GM12874 (cell line): Measurements from ENCODE around the gene NKG7.

Experiments used
- CTCF ChIP-seq: IDR thresholded peaks from 2 replicates; pipeline ENCODE4 v1.5.1; 2011; ENCODE audit warnings: low read depth, mild to moderate bottlenecking, control low read depth, low read length, moderate library complexity; ENCODE audit not compliant: insufficient read depth

The NKG7 gene

GRCh38 chr19:51361239-51361638, 11.2 kb downstream of the NKG7 start:
- TF ChIP-seq CTCF: no peak

GRCh38 chr19:51359294-51359693, 13.2 kb downstream of the NKG7 start:
- no peak for TF ChIP-seq CTCF

- no peak for TF ChIP-seq CTCF
Observed at GRCh38 chr19:51357952-51358351, 14.5 kb downstream of the NKG7 start.

- TF ChIP-seq CTCF: no peak
Observed at GRCh38 chr19:51356159-51356801, 16.2 kb downstream of the NKG7 start.

- TF ChIP-seq CTCF: no peak
Observed at GRCh38 chr19:51354742-51355148, 17.7 kb downstream of the NKG7 start.

- no peak for TF ChIP-seq CTCF
Observed at GRCh38 chr19:51354103-51354741, 18.2 kb downstream of the NKG7 start.

- TF ChIP-seq CTCF: no peak
Observed at GRCh38 chr19:51352783-51353360, 19.6 kb downstream of the NKG7 start.
